Measurements from ENCODE around the gene NXPE4. TPM values are rescaled to one million over a fixed set of nuclear protein-coding genes. Genes with fewer than 3 reads are reported as not detected.
"Not testable (repeated sequence)": the region's sequence is repeated elsewhere in the genome, so short reads cannot be mapped to it uniquely, and the experiment has no call there.

Gene NXPE4
- total RNA-seq, 1 donor from 2014 or later, result not detected

GRCh38 chr11:114617157-114618124 lies 21.9 kb upstream of the NXPE4 start:
- no peak for DNase-seq
- ATAC-seq (ENCODE audit: low read depth), result no peak
- Mint-ChIP-seq H3K9me3 (no peaks in the 10 kb centered on the region), H3K36me3 (ENCODE audit: low read depth) (no peaks in the 10 kb centered on the region), H3K27ac (no peak overlapping the region), H3K4me1 (no peaks in the 10 kb centered on the region), H3K4me3 (no peak overlapping the region), H3K27me3 (no peaks in the 10 kb centered on the region)
- ChIA-PET POLR2A (no interaction called here), CTCF (no interaction called here)
- TF ChIP-seq CTCF (IDR thresholded peaks at IDR 0.05), result no peak
- intact Hi-C loops (cut with micrococcal nuclease), result no loop called here

GRCh38 chr11:114616516-114616915 lies 20.9 kb upstream of the NXPE4 start:
- no peak for ATAC-seq (ENCODE audit: low read depth)
- H3K4me3 Mint-ChIP-seq, result no peak overlapping the region
- DNase-seq, result no peak
- H3K27me3 Mint-ChIP-seq, result no peaks in the 10 kb centered on the region
- no peak for TF ChIP-seq CTCF (IDR thresholded peaks at IDR 0.05)
- no peaks in the 10 kb centered on the region for H3K4me1 Mint-ChIP-seq
- H3K36me3 Mint-ChIP-seq (ENCODE audit: low read depth), result no peaks in the 10 kb centered on the region
- intact Hi-C loops (cut with micrococcal nuclease), result no loop called here
- H3K27ac Mint-ChIP-seq, result no peak overlapping the region
- ChIA-PET POLR2A (no interaction called here), CTCF (no interaction called here)
- H3K9me3 Mint-ChIP-seq, result no peaks in the 10 kb centered on the region

GRCh38 chr11:114615448-114616361 lies 20.1 kb upstream of the NXPE4 start:
- Mint-ChIP-seq H3K27me3 (no peaks in the 10 kb centered on the region), H3K9me3 (no peaks in the 10 kb centered on the region), H3K4me1 (no peaks in the 10 kb centered on the region), H3K4me3 (no peak overlapping the region), H3K36me3 (ENCODE audit: low read depth) (no peaks in the 10 kb centered on the region), H3K27ac (no peak overlapping the region)
- POLR2A ChIA-PET, result no interaction called here
- TF ChIP-seq CTCF (IDR thresholded peaks at IDR 0.05), result no peak
- no peak for ATAC-seq (ENCODE audit: low read depth)
- CTCF ChIA-PET, result no interaction called here
- no peak for DNase-seq
- intact Hi-C loops (cut with micrococcal nuclease), result no loop called here

GRCh38 chr11:114614127-114614720 lies 18.6 kb upstream of the NXPE4 start:
- no peaks in the 10 kb centered on the region for H3K36me3 Mint-ChIP-seq (ENCODE audit: low read depth)
- CTCF ChIA-PET, result no interaction called here
- DNase-seq (no peak), ATAC-seq (ENCODE audit: low read depth) (no peak)
- H3K4me1 Mint-ChIP-seq, result no peaks in the 10 kb centered on the region
- H3K27ac Mint-ChIP-seq, result no peak overlapping the region
- no peak overlapping the region for H3K4me3 Mint-ChIP-seq
- POLR2A ChIA-PET, result no interaction called here
- intact Hi-C loops (cut with micrococcal nuclease), result no loop called here
- H3K9me3 Mint-ChIP-seq, result no peaks in the 10 kb centered on the region
- no peaks in the 10 kb centered on the region for H3K27me3 Mint-ChIP-seq
- no peak for TF ChIP-seq CTCF (IDR thresholded peaks at IDR 0.05)

- intact Hi-C loops (cut with micrococcal nuclease); H3K27ac Mint-ChIP-seq; H3K4me3 Mint-ChIP-seq; DNase-seq; CTCF ChIA-PET; POLR2A ChIA-PET; H3K4me1 Mint-ChIP-seq; H3K9me3 Mint-ChIP-seq; H3K27me3 Mint-ChIP-seq; H3K36me3 Mint-ChIP-seq (ENCODE audit: low read depth); ATAC-seq (ENCODE audit: low read depth): not testable (repeated sequence)
Observed at GRCh38 chr11:114613094-114613493, 17.5 kb upstream of the NXPE4 start.

All from activated B cell treated with CpG ODN at 0.5 μM for 24 hours (primary cell).